Measurements from ENCODE around the gene ZHX3. TPM values are rescaled to one million over a fixed set of nuclear protein-coding genes. Genes with fewer than 3 reads are reported as not detected.

The ZHX3 gene
- total and polyA plus RNA-seq, 3 experiments from 2014 or later = 12.1 to 15.3 (median 12.7) TPM

GRCh38 chr20:41200446-41201202 is 116.9 kb downstream of the ZHX3 start:
- H3K36me3 ChIP-seq (ENCODE audit: insufficient read depth, low read length) = peaks cover 8% of the 10 kb centered on the region
- no peak for DNase-seq
- POLR2A ChIA-PET = no interaction called here
- no peaks in the 10 kb centered on the region for H3K4me1 ChIP-seq (ENCODE audit: insufficient read depth, low read length)
- Mint-ChIP-seq H3K9me3 (peaks cover 10 to 14% (median 11%) of the 10 kb centered on the region in 5 donors), H3K4me1 (no peaks in the 10 kb centered on the region), H3K27ac (no peak overlapping the region), H3K4me3 (no peak overlapping the region), H3K36me3 (peaks cover 9 to 40% (median 37%) of the 10 kb centered on the region in 3 donors), H3K27me3 (no peaks in the 10 kb centered on the region)
- no peak overlapping the region for H3K4me3 ChIP-seq (ENCODE audit: low read length)
- no peaks in the 10 kb centered on the region for H3K27me3 ChIP-seq (ENCODE audit: insufficient read depth, low read length, poor library complexity, severe bottlenecking)
- CTCF ChIA-PET = no interaction called here
- peaks cover 5% of the 10 kb centered on the region for H3K9me3 ChIP-seq (ENCODE audit: low read length)
- no peak overlapping the region for H3K27ac ChIP-seq (ENCODE audit: low read depth, low read length)

GRCh38 chr20:41198443-41198842 is 119.1 kb downstream of the ZHX3 start:
- no peaks in the 10 kb centered on the region for H3K4me1 Mint-ChIP-seq
- no peak overlapping the region for H3K27ac Mint-ChIP-seq
- H3K36me3 ChIP-seq (ENCODE audit: insufficient read depth, low read length) = no peaks in the 10 kb centered on the region
- H3K27ac ChIP-seq (ENCODE audit: low read depth, low read length) = no peak overlapping the region
- H3K36me3 Mint-ChIP-seq = peaks cover 9 to 45% (median 32%) of the 10 kb centered on the region in 3 donors
- H3K4me3 Mint-ChIP-seq = no peak overlapping the region
- H3K4me1 ChIP-seq (ENCODE audit: insufficient read depth, low read length) = no peaks in the 10 kb centered on the region
- H3K27me3 ChIP-seq (ENCODE audit: insufficient read depth, low read length, poor library complexity, severe bottlenecking) = no peaks in the 10 kb centered on the region
- peaks cover 10 to 14% (median 11%) of the 10 kb centered on the region in 5 donors for H3K9me3 Mint-ChIP-seq
- no peak overlapping the region for H3K4me3 ChIP-seq (ENCODE audit: low read length)
- no peak for DNase-seq
- POLR2A ChIA-PET = no interaction called here
- CTCF ChIA-PET = no interaction called here
- peaks cover 5% of the 10 kb centered on the region for H3K9me3 ChIP-seq (ENCODE audit: low read length)
- no peaks in the 10 kb centered on the region for H3K27me3 Mint-ChIP-seq

DNA sequence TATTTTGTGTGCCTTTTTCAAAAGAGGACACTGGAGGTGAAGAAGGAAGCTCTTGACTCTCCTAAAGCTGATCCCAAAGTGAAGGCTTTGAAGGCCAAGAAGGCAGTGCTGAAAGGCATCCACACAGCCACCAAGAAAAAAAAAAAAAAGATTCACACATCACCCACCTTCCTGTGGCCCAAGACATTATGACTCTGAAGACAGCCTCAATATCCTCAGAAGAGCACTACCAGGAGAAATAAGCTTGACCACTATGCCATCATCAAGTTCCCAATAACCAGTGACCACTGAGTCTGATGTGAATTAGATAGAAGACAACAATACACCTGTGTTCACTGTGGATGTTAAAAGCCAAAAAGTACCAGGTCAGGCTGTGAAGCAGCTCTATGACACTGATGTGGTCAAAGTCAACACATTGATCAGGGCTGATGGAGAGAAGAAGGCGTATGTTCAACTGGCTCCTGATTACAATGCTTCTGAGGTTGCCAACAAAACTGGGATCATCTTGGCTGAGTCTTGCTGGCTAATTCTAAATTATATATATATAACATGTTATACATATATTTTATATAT is 120.8 kb downstream of the ZHX3 start:
- Histone ChIP-seq H3K27me3 (ENCODE audit: insufficient read depth, low read length, poor library complexity, severe bottlenecking) (no peaks in the 10 kb centered on the region), H3K27ac (ENCODE audit: low read depth, low read length) (no peak overlapping the region), H3K4me1 (ENCODE audit: insufficient read depth, low read length) (no peaks in the 10 kb centered on the region), H3K36me3 (ENCODE audit: insufficient read depth, low read length) (no peaks in the 10 kb centered on the region), H3K4me3 (ENCODE audit: low read length) (no peak overlapping the region), H3K9me3 (ENCODE audit: low read length) (peaks cover 5% of the 10 kb centered on the region)
- ChIA-PET POLR2A (interaction anchor here (0.6 kb wide), 1 partner anchor 9 kb away, joined by 6 read pairs; no protein-coding TSS in a partner anchor), CTCF (no interaction called here)
- H3K27me3 Mint-ChIP-seq = no peaks in the 10 kb centered on the region
- H3K36me3 Mint-ChIP-seq = peaks cover 5 to 43% (median 25%) of the 10 kb centered on the region in 3 donors
- peaks cover 11 to 19% (median 12%) of the 10 kb centered on the region in 5 donors for H3K9me3 Mint-ChIP-seq
- H3K4me1 Mint-ChIP-seq = no peaks in the 10 kb centered on the region
- no peak for DNase-seq
- no peak overlapping the region for H3K4me3 Mint-ChIP-seq
- no peak overlapping the region for H3K27ac Mint-ChIP-seq

DNA sequence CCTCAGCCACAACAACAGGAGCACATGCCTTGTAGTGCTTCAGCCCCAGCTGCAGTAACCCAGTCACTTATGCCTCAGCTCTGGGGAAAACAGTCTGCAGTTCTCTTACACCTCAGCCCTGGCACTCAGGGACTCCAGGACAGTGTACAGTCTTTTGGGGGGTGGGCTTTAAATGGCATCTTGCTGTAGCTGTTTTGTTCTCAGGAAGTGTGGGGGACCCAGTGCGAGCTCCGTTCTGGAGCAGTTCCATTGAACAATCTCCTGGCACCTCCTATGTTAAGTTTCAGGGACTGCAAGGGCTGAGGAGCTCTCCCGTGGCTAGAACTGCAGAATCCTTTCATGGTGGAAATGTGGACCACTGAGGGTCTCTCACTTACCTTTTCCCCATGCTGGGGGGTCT is 125.0 kb downstream of the ZHX3 start:
- POLR2A ChIA-PET = no interaction called here
- no peak overlapping the region for H3K27ac ChIP-seq (ENCODE audit: low read depth, low read length)
- Mint-ChIP-seq H3K9me3 (peaks cover 10 to 19% (median 14%) of the 10 kb centered on the region in 5 donors), H3K27ac (no peak overlapping the region), H3K36me3 (peaks cover 8 to 34% (median 10%) of the 10 kb centered on the region in 3 donors), H3K27me3 (no peaks in the 10 kb centered on the region), H3K4me3 (no peak overlapping the region), H3K4me1 (no peaks in the 10 kb centered on the region)
- no peaks in the 10 kb centered on the region for H3K27me3 ChIP-seq (ENCODE audit: insufficient read depth, low read length, poor library complexity, severe bottlenecking)
- H3K9me3 ChIP-seq (ENCODE audit: low read length) = no peaks in the 10 kb centered on the region
- no peaks in the 10 kb centered on the region for H3K4me1 ChIP-seq (ENCODE audit: insufficient read depth, low read length)
- CTCF ChIA-PET = interaction anchor here (1.2 kb wide), 1 partner anchor 57 kb away, joined by 9 read pairs; no protein-coding TSS in a partner anchor
- no peak overlapping the region for H3K4me3 ChIP-seq (ENCODE audit: low read length)
- H3K36me3 ChIP-seq (ENCODE audit: insufficient read depth, low read length) = no peaks in the 10 kb centered on the region
- DNase-seq = no peak

DNA sequence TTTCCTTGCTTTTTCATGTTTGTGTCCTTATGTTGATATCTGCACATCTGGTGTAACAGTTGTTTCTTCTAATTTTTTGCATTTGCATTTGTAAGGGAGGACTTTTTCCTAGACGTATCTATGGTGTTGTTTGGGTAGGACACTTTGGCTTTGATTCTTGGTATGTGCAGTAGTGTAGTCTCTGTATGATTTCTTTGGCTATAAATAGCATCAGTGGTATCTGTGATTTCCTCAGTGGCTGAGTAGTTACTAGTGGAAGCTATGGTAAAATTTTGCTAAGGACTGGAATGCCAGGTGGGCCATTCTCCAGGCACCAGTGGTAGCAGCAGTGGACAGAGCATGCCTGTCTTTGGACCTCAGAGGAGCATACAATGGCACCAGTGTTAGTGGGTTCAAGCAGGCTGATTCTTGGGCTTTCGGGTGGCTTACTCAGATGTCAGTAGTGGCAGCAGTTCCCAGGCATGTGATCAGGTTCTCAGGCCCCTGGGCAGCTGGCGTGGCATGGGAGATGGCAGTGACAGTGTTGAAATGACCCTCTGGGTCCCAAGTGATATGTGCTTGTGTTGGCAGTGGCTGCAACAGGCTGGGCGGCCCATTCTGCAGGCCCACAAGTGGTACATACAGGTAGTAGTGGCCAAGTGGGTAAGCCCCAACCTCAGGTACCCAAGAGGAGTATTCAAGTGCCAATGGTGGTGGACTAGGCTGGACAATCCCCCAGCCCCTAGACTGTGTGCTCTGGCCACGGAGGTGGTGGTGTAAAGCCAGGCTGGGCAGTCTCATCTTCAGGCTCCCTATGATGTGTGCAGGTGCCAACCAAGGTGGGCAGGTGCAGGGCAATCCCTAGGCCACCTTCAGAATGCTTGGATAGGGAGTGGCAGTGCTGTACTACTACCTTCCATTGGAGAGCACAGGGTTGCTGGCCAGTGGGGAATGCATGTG is 125.7 kb downstream of the ZHX3 start:
- Mint-ChIP-seq H3K27ac (no peak overlapping the region), H3K36me3 (peaks cover 8 to 34% (median 10%) of the 10 kb centered on the region in 3 donors), H3K9me3 (peaks cover 10 to 19% (median 14%) of the 10 kb centered on the region in 5 donors), H3K4me1 (peaks cover 1 to 2% (median 1%) of the 10 kb centered on the region in 3 donors), H3K27me3 (no peaks in the 10 kb centered on the region), H3K4me3 (no peak overlapping the region)
- no peak overlapping the region for H3K4me3 ChIP-seq (ENCODE audit: low read length)
- ChIA-PET POLR2A (no interaction called here), CTCF (interaction anchor here (1.2 kb wide), 1 partner anchor 56 kb away, joined by 9 read pairs; no protein-coding TSS in a partner anchor)
- no peaks in the 10 kb centered on the region for H3K4me1 ChIP-seq (ENCODE audit: insufficient read depth, low read length)
- no peaks in the 10 kb centered on the region for H3K9me3 ChIP-seq (ENCODE audit: low read length)
- no peak for DNase-seq
- H3K36me3 ChIP-seq (ENCODE audit: insufficient read depth, low read length) = no peaks in the 10 kb centered on the region
- H3K27me3 ChIP-seq (ENCODE audit: insufficient read depth, low read length, poor library complexity, severe bottlenecking) = no peaks in the 10 kb centered on the region
- no peak overlapping the region for H3K27ac ChIP-seq (ENCODE audit: low read depth, low read length)

- peaks cover 5 to 12% (median 9%) of the 10 kb centered on the region in 3 donors for H3K4me1 Mint-ChIP-seq
- no peak overlapping the region for H3K4me3 Mint-ChIP-seq
- ChIA-PET CTCF (interaction anchor here (0.7 kb wide), 1 partner anchor 142 kb away, joined by 3 read pairs; no protein-coding TSS in a partner anchor), POLR2A (interaction anchor here (0.6 kb wide), 1 partner anchor 9 kb away, joined by 6 read pairs; no protein-coding TSS in a partner anchor)
- Histone ChIP-seq H3K36me3 (ENCODE audit: insufficient read depth, low read length) (no peaks in the 10 kb centered on the region), H3K9me3 (ENCODE audit: low read length) (no peaks in the 10 kb centered on the region), H3K27ac (ENCODE audit: low read depth, low read length) (no peak overlapping the region), H3K27me3 (ENCODE audit: insufficient read depth, low read length, poor library complexity, severe bottlenecking) (no peaks in the 10 kb centered on the region), H3K4me1 (ENCODE audit: insufficient read depth, low read length) (peaks cover 5% of the 10 kb centered on the region), H3K4me3 (ENCODE audit: low read length) (no peak overlapping the region)
- H3K36me3 Mint-ChIP-seq = peaks cover 4 to 19% (median 8%) of the 10 kb centered on the region in 3 donors
- peak overlapping the region in 1 of 8 donors; percentile 38 for H3K27ac Mint-ChIP-seq
- DNase-seq = no peak
- no peaks in the 10 kb centered on the region for H3K27me3 Mint-ChIP-seq
- peaks cover 9 to 18% (median 14%) of the 10 kb centered on the region in 5 donors for H3K9me3 Mint-ChIP-seq
These were observed 129.9 kb downstream of the ZHX3 start for GRCh38 chr20:41187668-41188067.

- peaks cover 0 to 5% (median 2%) of the 10 kb centered on the region in 3 donors for H3K36me3 Mint-ChIP-seq
- ChIA-PET CTCF (no interaction called here), POLR2A (interaction anchor here (0.6 kb wide), 1 partner anchor 90 kb away, joined by 3 read pairs; no protein-coding TSS in a partner anchor)
- H3K27me3 ChIP-seq (ENCODE audit: insufficient read depth, low read length, poor library complexity, severe bottlenecking) = no peaks in the 10 kb centered on the region
- no peak overlapping the region for H3K27ac ChIP-seq (ENCODE audit: low read depth, low read length)
- peaks cover 13 to 27% (median 22%) of the 10 kb centered on the region in 3 donors for H3K4me1 Mint-ChIP-seq
- H3K9me3 ChIP-seq (ENCODE audit: low read length) = no peaks in the 10 kb centered on the region
- no peak for DNase-seq
- no peaks in the 10 kb centered on the region for H3K36me3 ChIP-seq (ENCODE audit: insufficient read depth, low read length)
- H3K4me3 ChIP-seq (ENCODE audit: low read length) = no peak overlapping the region
- peaks cover 0 to 2% of the 10 kb centered on the region in 2 donors for H3K27me3 Mint-ChIP-seq
- no peak overlapping the region for H3K4me3 Mint-ChIP-seq
- H3K27ac Mint-ChIP-seq = peak overlapping the region in 1 of 8 donors; percentile 63
- peaks cover 0 to 4% (median 2%) of the 10 kb centered on the region in 5 donors for H3K9me3 Mint-ChIP-seq
- peaks cover 5% of the 10 kb centered on the region for H3K4me1 ChIP-seq (ENCODE audit: insufficient read depth, low read length)
These were observed 132.3 kb downstream of the ZHX3 start for GRCh38 chr20:41185013-41185757.

Data from CD8-positive, alpha-beta memory T cell (primary cell).